Natural killer cell (primary cell): Measurements from ENCODE around the gene P2RY6. TPM values are rescaled to one million over a fixed set of nuclear protein-coding genes. Genes with fewer than 3 reads are reported as not detected.
A peak's percentile ranks its signal among the peaks of the same experiment; 100 is the strongest.

Source experiments
- ATAC-seq, 3 donors: fragments of 150-1000 bp in 2 of 3; fragments of 200-7000 bp in 1 of 3; cut with Tn5 transposase; 1 replicate in 1 of 3; 2 replicates in 2 of 3; pipeline ENCODE4 v1.10.0; 2021; ENCODE audit warnings: mild to moderate bottlenecking in 2 of 3, moderate library complexity in 2 of 3
- DNase-seq, 2 donors: peaks; one replicate each; pipeline versions ENCODE4 v3.0.0 to v3.0.0-alpha.2; 2013 to 2021; ENCODE audit warnings: mixed read lengths in 1 of 2
- H3K27ac ChIP-seq: one replicate; pipeline ENCODE4 v1.5.1; 2013; ENCODE audit warnings: mild to moderate bottlenecking, low read length
- H3K27me3 ChIP-seq: one replicate; pipeline ENCODE4 v1.6.1; 2013; ENCODE audit warnings: low read length; ENCODE audit not compliant: control insufficient read depth, insufficient read depth
- H3K36me3 ChIP-seq: one replicate; pipeline ENCODE4 v1.6.1; 2013; ENCODE audit warnings: low read length; ENCODE audit not compliant: control insufficient read depth, insufficient read depth
- H3K4me1 ChIP-seq: one replicate; pipeline ENCODE4 v1.6.1; 2013; ENCODE audit warnings: low read length; ENCODE audit not compliant: control insufficient read depth, insufficient read depth
- H3K4me3 ChIP-seq: one replicate; pipeline ENCODE4 v1.5.1; 2013; ENCODE audit warnings: low read length
- H3K9me3 ChIP-seq: one replicate; pipeline ENCODE4 v1.6.1; 2013; ENCODE audit warnings: low read length; ENCODE audit not compliant: control insufficient read depth, insufficient read depth
- H3K27ac Mint-ChIP-seq, 2 donors: one replicate each; pipeline ENCODE4 v1.8.0; 2022; ENCODE audit warnings: mild to moderate bottlenecking in 2 of 2, mixed read lengths in 2 of 2, moderate library complexity in 1 of 2
- H3K27me3 Mint-ChIP-seq, 2 donors: one replicate each; pipeline ENCODE4 v1.8.0; 2022; ENCODE audit warnings: low read depth in 2 of 2, mixed read lengths in 2 of 2
- H3K36me3 Mint-ChIP-seq: one replicate; pipeline ENCODE4 v1.8.0; 2022; ENCODE audit warnings: mixed read lengths
- H3K4me1 Mint-ChIP-seq, 2 donors: one replicate each; pipeline ENCODE4 v1.8.0; 2022; ENCODE audit warnings: mixed read lengths in 2 of 2
- H3K4me3 Mint-ChIP-seq: one replicate; pipeline ENCODE4 v1.8.0; 2022; ENCODE audit warnings: mild to moderate bottlenecking, moderate library complexity, mixed read lengths
- H3K9me3 Mint-ChIP-seq, 2 donors: one replicate each; pipeline ENCODE4 v1.8.0; 2022; ENCODE audit warnings: mixed read lengths in 2 of 2
- WGBS: methylation state at CpG from one replicate; pipeline ENCODE4 v1.1.7; 2013; ENCODE audit warnings: missing lambda C conversion rate; ENCODE audit not compliant: insufficient coverage; 5-methylcytosine and 5-hydroxymethylcytosine counted together
- intact Hi-C: fragments of 100-400 bp; cut with micrococcal nuclease; formaldehyde crosslinking; loops from one replicate; pipeline ENCODE4 v1.14.2; 2022
- total RNA-seq, 4 donors: library from RNA; stranded (reverse); fragments of 120-200 nt in 1 of 4; gene quantifications; one replicate each; pipeline versions ENCODE4 v1.2.3 to v1.2.4, GENCODE V29; 2013 to 2022
- TF ChIP-seq, protein P1 (sequence below): fragments of 200-600 bp; IDR thresholded peaks from one replicate; pipeline ENCODE4 v1.8.0; 2022; ENCODE audit warnings: antibody characterized with exemption

The P2RY6 gene
- total RNA-seq, 3 donors from 2014 or later (not counting 1 experiment from before 2014, with no cell fraction given): 0.24 to 0.40 TPM; not detected in 1

GRCh38 chr11:73325036-73325981 is 53.2 kb downstream of the P2RY6 start:
- Mint-ChIP-seq H3K27me3 (no peaks in the 10 kb centered on the region), H3K36me3 (no peaks in the 10 kb centered on the region), H3K4me3 (no peak overlapping the region), H3K4me1 (peaks cover 0 to 13% of the 10 kb centered on the region in 2 donors), H3K27ac (no peak overlapping the region), H3K9me3 (no peaks in the 10 kb centered on the region)
- DNase-seq (no peak), ATAC-seq (no peak)
- intact Hi-C loops: no loop called here
- Histone ChIP-seq H3K4me1 (no peaks in the 10 kb centered on the region), H3K4me3 (no peak overlapping the region), H3K27me3 (no peaks in the 10 kb centered on the region), H3K9me3 (no peaks in the 10 kb centered on the region), H3K27ac (no peak overlapping the region), H3K36me3 (no peaks in the 10 kb centered on the region)
- TF ChIP-seq, protein P1, sequence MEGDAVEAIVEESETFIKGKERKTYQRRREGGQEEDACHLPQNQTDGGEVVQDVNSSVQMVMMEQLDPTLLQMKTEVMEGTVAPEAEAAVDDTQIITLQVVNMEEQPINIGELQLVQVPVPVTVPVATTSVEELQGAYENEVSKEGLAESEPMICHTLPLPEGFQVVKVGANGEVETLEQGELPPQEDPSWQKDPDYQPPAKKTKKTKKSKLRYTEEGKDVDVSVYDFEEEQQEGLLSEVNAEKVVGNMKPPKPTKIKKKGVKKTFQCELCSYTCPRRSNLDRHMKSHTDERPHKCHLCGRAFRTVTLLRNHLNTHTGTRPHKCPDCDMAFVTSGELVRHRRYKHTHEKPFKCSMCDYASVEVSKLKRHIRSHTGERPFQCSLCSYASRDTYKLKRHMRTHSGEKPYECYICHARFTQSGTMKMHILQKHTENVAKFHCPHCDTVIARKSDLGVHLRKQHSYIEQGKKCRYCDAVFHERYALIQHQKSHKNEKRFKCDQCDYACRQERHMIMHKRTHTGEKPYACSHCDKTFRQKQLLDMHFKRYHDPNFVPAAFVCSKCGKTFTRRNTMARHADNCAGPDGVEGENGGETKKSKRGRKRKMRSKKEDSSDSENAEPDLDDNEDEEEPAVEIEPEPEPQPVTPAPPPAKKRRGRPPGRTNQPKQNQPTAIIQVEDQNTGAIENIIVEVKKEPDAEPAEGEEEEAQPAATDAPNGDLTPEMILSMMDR: no peak
- WGBS: 83% methylated on average over 13 of the region's 13 CpGs

DNA sequence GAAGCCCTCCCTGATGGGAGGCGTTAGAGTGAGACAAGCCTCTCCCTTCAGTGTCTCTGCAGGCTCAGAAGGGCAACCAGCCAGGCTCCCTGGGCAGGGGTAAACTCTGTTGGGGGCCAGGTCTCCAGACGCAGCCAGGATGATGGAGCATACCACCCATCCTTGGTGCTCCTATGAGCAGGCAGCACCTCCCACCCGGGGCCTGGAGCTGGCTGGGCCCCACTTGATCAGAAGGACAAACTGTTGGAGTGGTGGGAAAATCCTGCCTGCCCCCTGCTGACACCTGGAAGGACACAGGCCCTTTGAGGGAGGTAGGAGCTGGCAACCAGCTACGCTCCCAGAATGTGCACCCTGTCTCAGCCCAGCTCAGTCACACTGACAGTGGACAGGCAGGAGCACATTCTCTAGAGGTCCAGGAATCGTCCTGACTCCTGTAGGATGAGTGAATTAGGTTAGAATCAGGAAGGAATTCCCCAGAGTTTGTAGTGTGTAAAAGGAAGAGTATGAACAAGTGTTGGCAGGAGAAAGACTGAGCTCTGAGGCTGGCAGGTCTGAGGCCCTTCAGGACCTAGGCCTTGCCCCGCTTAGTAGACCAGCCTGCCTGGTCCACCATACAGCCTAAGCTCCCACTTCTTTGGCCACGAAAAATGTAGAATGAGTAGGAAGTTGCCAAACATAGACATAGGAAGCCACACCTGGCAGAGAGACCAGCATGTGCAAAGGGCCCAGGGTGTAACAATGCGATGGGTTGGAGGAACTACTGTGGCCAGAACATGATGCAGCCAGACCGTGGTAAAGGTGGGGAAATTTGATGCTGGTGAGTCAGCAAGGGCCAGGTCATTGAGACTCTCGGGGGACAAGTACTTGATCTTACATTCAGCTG is 55.0 kb downstream of the P2RY6 start:
- Mint-ChIP-seq H3K4me1 (peaks cover 0 to 8% of the 10 kb centered on the region in 2 donors), H3K36me3 (no peaks in the 10 kb centered on the region), H3K27me3 (no peaks in the 10 kb centered on the region), H3K9me3 (no peaks in the 10 kb centered on the region), H3K27ac (no peak overlapping the region), H3K4me3 (no peak overlapping the region)
- no peak overlapping the region for H3K4me3 ChIP-seq
- no peaks in the 10 kb centered on the region for H3K9me3 ChIP-seq
- 71% methylated on average over 10 of the region's 10 CpGs for WGBS
- TF ChIP-seq, protein P1: no peak
- no peak overlapping the region for H3K27ac ChIP-seq
- H3K36me3 ChIP-seq: no peaks in the 10 kb centered on the region
- intact Hi-C loops: no loop called here
- H3K4me1 ChIP-seq: no peaks in the 10 kb centered on the region
- ATAC-seq (peak; percentile 34 to 49 (median 43)), DNase-seq (no peak)
- H3K27me3 ChIP-seq: no peaks in the 10 kb centered on the region

DNA sequence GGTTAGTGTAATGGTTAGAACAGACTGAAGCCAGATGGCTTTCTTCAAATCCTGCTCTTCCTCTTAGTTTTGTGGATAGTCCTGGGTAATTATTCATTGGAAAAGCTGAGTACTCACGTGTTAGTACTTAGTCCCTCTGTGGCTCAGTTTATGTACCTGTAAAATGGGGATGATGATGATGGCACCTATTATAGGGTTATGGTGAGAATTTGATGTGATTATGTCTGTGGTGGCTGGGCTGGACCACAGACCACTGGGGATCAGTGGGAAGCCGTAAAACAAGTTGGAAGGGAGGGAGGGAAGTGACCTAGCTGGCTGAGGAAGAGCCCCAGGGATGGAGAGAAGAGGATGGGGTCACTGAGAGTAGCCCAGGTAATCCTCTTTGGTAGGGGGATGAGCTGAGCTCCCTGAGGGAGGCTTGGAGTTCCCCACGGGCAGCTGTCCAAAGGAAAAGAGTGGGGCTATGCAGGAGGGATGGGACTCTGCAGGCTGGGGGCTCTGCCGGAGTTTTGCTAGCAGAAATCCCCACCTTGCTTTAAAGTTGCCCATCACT is 55.8 kb downstream of the P2RY6 start:
- Histone ChIP-seq H3K36me3 (no peaks in the 10 kb centered on the region), H3K4me3 (no peak overlapping the region), H3K4me1 (no peaks in the 10 kb centered on the region), H3K27me3 (no peaks in the 10 kb centered on the region), H3K27ac (no peak overlapping the region), H3K9me3 (no peaks in the 10 kb centered on the region)
- WGBS: 81% methylated on average over 4 of the region's 4 CpGs
- no peaks in the 10 kb centered on the region for H3K27me3 Mint-ChIP-seq
- no peak overlapping the region for H3K27ac Mint-ChIP-seq
- no peaks in the 10 kb centered on the region for H3K36me3 Mint-ChIP-seq
- H3K4me3 Mint-ChIP-seq: no peak overlapping the region
- intact Hi-C loops: no loop called here
- ATAC-seq (no peak), DNase-seq (no peak)
- no peaks in the 10 kb centered on the region for H3K9me3 Mint-ChIP-seq
- TF ChIP-seq, protein P1: no peak
- H3K4me1 Mint-ChIP-seq: peaks cover 0 to 8% of the 10 kb centered on the region in 2 donors
